NCI-H128 (cell line): Measurements from ENCODE around the gene HTR2A.

Source experiments
- DNase-seq: peaks from one replicate; lab custom pipeline; 2025; ENCODE audit not compliant: unreplicated experiment; lab: John Stamatoyannopoulos, UW

Gene HTR2A

DNA sequence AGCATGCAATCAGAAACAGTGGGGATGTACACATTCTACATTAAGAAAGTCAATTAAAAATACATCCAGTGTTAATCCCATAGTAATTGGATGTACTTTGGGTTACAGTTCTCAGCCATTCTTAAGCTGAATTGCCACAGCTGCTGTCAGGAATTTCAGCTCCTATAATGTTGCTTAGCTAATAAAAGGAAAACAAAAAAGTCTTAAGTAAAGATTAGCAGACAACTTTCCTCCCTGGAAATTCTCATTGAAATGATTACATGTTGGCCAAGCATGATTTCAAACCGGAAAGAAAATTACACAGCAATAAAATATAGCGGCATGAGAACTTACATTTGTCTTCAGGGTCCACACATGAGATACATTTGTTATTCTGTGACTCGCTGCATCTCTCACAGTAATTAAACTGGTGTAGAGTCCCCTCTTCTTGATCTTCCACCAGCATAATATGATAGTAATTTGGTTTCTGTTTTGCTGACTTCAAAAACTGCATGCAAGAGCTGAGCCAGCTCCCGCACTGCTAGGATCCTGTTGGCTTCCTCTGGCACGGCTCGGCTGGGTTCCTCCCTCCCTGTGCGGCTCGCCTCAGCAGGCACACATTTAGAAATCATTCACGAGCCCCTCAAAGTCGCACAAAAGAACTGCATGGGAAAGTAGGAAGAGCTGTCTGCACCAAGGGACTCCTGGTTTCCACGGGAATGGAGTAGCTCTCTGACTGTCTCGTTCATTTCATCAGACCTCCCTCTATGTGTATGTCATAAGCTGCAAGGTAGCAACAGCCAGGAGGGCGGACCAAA is at the start of gene HTR2A:
Gene HTR2A (minus strand): TSS at position 713 of the 797 bp plus-strand sequence. CDS start 1,147 bp downstream, outside the sequence.
- no peak for DNase-seq

DNA sequence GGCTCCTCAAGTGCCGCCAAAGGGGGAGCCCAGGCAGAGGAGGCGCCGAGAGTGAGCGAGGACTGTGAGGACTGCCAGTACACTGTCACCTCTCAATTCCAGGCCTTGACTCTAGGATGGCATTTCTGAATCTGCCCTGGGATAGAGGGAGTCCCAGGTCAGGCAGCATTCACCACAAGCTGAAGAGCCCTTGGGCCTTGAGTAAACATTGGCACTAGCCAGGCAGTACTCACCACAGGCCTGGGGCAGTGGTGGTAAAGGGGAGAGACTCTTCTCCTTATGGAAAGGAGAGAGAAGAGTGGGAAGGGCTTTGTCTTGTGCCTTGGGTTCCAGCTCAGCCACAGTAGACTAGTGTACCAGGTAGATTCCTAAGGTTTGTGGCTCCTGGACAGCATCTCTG is 39.7 kb upstream of the HTR2A start:
- DNase-seq: no peak

DNA sequence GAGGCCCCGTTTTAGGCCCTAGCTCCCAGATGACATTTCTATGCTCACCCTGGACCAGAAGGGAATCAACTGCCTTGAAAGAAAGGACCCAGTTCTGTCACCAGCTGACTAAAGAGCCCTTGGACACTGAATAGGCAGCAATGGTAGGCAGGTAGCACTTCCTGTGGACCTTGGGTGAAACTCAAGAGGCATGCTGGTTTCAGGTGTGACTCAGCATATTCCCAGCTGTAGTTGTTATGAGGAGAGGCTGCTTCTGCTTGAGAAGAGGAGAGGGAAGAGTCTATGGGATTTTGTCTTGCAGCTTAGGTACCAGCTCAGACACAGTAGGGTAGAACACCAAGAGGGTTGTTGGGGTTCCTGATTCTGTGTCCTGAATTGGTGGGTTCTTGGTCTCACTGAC is 37.9 kb upstream of the HTR2A start:
- no peak for DNase-seq

DNA sequence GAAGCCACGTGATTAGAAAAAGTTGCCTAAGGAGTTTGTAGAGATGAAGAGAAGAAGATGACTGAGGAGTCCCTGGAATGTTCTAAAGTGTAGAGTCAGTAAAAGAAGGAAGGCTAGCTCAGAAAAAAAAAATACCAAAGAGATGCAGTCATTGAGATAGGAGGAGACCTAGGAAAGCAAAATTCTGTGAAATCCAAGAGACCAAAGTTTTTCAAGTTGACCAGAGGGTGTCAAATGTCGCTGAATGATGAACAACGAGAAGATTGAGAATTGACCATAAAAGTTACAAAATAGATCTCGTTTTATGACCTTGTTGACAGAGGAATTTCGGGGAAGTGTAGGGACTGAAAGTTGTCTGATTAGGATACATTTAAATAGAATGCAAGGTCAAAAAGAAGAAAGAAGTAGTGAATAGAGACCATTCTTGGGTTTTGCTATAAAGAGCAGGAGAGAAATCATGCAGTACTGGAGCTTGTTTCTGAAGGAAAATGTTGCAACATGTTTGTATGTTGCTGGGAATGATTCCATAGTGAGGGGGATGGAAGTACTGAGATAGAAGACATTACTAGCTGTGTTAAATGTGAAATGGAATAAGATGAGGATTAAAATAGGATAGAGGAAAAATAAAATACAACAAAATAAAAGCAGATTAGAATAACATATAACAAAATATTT is 30.2 kb upstream of the HTR2A start:
- DNase-seq: no peak

DNA sequence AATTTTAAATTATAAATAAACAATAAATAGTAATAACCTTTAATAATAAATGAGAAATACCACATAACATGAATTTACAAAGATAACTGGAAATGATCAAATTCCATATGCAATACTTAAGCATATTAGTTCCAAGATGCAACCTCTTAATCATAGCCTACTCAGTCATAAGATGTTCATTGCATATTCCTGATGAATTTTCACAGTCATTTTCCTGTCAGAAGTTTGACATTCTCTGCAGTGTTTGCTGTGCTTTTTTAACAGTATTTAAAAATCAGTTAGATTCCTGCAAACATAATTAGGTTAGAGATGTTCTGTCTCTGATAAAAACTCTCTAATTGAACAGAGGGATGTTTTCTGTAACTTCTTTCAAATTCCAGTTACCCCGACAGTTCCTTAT is 28.6 kb upstream of the HTR2A start:
- DNase-seq: no peak

DNA sequence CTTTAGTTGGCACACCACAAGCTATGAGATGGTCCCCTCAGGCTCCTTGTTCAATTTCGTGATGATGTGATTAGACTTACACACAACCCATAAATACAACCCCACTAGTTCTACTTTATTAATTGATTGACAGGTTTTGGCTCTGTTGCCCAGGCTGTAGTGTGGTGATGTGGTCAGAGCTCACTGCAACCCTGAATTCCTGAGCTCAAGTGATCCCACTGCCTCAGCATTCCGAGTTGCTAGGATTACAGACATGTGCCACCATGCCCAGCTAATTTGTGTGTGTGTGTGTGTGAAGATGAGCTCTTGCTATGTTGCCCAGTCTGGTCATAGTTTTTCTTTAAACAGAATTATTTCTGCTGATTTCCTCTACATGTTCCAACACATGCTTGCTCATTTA is 17.5 kb upstream of the HTR2A start:
- DNase-seq: no peak

DNA sequence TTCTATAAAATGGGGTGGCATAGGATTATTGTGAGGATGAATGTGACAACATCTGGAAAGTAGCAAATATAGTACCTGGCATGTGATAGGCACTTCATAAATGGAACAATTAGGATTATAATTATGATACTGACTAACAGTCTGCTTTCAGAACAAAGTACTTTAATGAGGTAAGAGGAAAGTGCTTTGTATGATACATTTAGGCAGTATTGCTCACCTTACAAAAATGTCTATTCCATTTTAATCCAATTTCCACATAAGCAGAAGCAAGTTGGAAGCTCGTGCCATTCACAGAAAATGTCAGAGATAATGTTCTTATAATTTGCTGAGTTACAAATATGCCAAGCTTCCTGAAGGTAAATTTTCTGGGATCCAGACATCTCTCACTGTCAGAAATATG is 16.9 kb upstream of the HTR2A start:
- no peak for DNase-seq

DNA sequence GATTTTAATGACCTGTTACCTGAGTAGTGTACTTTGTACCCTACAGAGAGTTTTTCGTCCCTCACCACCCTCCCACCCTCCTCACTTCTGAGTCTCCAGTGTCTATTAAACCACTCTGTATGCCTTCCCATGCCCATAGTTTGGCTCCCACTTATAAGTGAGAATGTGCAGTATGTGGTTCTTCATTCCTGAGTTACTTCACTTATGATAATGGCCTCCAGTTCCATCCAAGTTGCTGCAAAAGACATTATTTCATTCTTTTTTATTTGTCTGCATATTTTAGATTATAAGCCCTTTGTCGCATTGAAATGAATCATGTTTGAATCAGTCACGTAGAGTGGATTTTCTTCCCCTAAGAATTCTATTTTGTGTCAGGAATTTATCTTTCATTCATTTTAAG is 12.2 kb upstream of the HTR2A start:
- no peak for DNase-seq

DNA sequence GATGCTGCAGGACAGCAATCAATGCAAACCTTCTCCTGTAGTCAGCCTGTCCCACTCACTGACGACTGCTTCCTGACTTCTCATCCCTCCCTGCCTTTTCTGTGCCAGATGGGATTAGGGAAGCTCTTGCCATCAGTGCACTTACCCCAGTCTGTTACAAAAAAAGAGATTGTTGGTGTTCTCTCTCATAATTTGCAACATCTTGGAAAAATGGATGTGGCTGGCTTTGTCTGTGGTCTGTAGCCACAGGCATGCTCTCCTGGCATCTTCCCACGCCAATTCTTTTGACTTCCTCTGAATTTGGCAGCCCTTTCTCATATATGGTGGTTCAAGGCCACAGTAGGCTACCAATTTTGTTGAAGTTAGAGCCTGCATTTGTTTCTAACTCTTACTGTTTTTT is 11.6 kb upstream of the HTR2A start:
- no peak for DNase-seq

DNA sequence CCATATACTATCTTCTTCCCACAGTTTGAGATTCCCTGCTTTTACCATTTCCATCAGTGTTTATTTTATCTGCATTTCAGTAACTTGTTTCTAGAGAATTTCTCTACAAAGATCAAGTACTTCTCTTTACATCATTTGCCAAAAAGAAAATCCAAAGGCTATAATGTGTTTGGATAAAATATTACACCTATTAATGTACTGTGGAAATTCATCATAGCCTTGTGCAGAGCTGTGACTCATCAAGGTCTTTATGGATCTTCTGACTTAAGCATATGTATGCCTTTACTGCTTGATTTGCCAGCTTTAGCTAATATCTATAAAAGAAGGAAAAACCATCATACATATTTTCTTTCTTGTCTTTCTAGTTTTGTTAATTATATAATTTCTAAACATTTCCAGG is 9.6 kb upstream of the HTR2A start:
- DNase-seq: no peak

DNA sequence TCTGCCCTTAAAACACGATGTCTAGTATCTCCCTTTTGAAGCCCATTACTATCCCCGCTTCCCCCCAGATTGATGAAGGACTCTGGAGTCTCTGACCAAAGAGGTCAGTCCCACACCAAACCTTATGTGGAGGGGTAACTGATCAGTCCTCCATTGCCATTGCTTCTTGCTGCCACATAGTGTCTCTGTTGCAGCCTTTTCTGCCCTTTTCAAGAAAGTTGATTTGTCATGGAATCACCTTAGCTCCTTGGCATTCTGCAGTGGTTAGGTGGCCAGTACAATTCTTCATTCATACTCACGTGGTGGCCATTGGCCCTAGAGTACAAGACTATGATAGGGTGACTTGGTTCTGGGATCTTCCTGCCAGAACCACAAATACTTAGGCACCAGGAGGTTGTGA is 8.4 kb upstream of the HTR2A start:
- no peak for DNase-seq

DNA sequence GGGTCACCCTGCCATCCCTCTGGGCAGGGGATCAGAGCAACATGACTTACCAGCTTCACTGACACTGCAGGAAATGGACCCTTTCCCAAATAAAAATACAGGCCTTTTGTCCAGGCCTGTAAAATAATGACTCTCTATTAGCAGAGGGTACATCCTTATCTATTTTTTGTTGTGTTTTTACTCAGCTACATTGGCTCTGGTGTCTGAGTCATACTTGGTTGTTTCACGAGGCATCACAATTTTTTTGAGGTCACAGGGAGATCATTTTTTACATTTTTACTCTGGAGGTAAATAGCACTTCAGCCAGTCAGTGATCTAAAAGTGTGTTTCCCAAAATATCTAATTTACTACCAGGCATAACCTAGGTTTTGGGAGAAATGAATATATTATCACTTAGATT is 6.9 kb upstream of the HTR2A start:
- DNase-seq: no peak

DNA sequence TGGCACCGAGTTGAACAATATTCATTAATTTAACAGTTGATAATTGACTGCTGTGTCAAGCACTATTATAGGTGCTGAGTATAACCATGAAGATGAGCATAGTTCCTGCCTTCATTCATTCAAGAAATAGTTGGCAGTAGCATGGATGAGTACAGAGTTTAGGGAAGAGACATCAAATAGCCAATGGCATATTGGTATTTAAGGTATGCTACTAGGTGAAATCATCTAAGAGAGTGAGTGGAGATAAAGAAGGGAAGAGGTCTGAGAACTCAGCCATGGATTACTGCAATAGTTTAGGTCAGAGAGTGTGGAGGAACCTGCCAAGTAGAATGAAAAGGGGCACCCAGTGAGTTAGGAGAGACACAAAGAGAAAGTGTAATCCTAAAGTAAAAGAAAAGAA is 4.9 kb upstream of the HTR2A start:
- no peak for DNase-seq

DNA sequence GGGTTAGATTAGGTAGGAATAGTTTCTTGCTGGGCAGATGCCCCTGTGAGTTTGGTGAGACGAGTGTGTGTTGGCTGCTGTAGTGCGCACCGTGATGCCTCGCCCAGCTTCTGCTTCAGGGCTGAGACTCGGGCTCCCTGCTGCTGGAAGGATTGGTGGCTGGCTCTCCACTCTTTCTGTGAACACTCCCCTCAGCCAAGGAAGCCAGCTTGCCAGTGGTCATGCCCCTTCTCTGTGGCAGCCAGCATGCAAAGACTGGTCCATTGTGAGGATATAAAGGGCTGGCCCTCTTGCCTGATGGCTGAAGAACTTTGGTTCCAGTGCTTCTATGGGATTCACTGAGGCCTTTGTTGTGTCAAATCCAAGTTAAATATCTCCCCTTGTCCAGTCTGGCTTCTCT is 2.9 kb upstream of the HTR2A start:
- DNase-seq: no peak

DNA sequence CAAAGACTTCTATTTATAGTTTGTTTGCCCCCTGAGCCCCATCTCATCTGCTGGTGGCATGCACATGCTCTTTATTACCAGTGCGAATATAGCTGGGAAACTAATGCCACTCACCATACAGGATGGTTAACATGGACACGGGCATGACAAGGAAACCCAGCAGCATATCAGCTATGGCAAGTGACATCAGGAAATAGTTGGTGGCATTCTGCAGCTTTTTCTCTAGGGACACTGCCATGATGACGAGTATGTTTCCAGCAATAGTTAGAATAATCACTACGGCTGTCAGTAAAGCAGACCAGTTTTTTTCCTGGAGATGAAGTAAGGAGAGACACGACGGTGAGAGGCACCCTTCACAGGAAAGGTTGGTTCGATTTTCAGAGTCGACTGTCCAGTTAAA is 1.5 kb downstream of the HTR2A start:
- no peak for DNase-seq

DNA sequence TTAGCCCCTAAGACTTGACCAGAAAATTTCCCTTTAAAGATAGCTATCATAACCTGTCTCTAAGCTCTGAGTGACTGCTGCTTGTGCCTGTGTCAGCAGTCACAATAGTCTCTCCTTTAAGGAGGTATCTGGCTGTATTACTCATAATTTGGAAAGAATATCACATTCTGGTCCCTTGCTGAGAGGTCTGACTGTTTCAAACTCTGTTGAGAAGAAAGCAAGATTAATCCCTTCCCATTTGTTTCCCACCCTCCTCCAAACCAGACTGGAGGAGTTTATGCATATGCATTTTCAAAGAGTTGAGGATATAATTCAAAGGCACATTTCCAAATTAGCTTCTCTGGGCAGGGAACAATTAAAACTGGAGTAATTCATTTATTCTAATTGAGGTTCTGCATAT is 2.3 kb downstream of the HTR2A start:
- no peak for DNase-seq

DNA sequence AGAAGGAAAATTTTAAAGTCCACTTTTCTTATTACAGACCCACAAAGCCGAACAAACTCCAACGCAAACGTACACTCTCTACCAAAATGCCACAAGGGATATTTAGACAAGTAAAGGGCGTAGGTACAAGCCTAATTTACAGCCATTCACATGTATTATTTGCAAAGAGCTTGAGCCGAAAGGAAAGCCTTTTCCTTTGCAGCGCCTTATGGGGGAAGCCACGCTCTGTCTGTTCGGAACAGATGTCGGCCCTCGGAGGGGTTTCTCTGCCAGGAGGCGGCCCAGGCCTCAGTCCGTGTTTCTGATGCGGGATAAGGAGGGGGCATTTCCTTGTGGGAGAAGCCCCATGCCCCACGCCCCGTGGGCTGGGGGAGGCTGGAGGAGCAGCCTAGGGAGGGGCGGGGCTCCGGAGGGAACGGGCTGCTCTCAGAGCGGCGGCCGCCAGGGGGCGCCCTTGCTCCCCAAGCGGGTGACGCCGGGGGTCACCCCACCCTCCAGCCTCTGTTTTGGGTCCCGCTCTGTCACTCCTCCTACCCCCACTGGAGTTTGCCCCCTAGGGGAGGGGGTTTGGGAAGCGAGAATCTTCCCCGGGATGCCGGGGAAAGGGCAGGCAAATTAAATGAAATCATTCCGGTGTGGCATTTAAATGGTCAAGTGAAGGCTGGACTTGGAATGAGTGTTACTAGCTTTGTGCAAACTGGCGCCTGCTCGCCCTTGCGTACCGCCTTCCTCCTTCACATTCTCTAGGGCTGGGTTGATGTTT is 2.9 kb downstream of the HTR2A start:
- DNase-seq: no peak

DNA sequence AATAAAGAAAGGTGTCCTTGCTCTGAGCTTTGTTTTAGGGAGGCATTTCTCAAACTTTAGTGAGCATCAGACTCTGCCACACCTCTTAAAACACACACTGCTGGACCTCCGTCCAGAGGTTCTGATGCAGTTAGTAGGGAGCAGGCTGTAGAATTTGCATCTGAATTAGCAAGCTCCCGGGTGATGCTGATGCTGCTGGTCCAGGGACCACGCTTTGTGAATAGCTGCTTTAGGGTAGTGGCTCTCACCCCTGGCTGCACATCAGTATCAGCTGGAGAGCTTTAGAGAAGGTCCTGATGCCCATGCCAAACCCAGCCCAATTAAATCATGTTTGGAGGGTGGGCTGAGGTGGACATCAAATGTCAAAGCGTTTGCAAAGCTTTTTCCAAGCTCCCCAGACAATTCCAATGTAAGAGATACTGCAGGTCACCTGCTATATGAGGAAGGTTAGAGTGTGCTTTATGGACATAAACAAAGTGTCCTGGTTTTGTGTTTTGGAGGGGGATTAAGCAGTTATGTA is 3.6 kb downstream of the HTR2A start:
- DNase-seq: no peak

DNA sequence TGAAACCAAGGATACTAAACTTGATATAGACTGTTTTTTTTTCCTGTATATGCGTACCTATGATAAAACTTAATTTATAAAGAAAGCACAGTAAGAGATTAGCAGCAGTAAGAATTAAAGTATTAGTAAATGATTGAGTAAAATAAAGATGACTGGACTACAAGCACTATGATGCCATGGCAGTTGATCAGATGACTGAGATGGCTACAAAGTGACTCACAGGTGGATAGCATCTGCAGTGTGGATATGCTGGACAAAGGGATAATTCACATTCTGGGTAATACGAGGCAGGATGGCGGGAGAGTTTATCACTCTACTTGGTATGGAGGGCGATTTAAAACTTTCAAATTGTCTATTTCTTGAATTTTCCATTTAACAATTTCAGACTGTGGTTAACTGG is 11.8 kb downstream of the HTR2A start:
- no peak for DNase-seq

DNA sequence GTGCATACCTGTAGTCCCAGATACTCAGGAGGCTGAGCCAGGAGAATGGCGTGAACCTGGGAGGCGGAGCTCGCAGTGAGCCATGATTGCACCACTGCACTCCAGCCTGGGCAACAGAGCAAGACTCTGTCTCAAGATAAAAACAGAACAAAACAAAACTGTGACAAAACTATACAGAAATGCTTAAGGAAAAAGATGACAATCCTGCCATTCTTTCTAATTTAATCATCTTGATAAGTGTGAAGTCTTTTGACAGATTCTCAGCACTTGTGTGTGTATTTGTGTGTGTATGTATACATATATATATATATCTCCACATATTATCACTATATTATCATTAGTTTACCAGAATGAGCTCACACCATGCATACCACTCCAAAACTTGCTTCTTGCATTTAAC is 12.3 kb downstream of the HTR2A start:
- no peak for DNase-seq

DNA sequence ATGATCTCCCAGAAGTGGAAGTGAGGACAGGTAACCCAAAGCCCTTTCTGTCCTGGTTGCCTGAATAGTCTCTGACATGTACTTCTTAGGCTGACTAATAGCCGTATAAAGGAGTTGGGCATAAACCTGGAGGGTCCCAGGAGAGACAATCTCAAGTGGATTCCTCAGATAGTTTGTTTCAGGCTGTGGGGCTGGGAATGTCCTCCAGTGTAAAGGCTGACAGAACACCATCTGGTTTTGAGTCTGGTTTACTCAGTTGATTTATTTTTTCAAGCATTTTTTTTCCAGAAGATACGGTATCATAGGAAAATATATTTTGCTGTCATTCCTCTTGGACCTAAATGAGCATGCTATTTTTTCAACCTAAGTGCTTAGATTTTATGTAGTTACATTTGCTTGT is 15.2 kb downstream of the HTR2A start:
- no peak for DNase-seq

DNA sequence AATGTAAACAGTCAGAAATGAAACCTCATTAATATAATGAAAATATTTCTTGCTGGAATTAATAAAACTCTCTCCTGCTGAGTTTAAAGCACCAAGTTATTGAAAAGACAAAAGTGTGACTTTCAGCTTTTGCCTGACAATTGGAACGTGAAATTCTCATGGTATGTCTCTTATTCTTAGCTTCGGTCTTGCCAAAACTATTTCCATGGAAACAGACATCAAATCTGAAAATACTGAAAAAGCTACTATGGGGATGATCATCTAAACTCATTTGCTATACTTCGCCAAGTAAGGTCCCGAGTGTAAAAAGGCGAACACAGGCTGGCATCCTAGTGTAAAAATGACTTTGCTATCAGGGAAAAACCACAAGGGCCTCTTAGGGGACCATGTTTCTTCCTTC is 22.8 kb downstream of the HTR2A start:
- no peak for DNase-seq
